Hematopoietic multipotent progenitor cell treated with erythropoietin and hydrocortisone succinate and interleukin-3 and kit ligand, for 8 days (in vitro differentiated cells): ENCODE measurements around the gene RASL11A.
"Not testable (repeated sequence)": the region's sequence is repeated elsewhere in the genome, so short reads cannot be mapped to it uniquely, and the experiment has no call there.

ENCODE experiments used
- DNase-seq: peaks from one replicate; pipeline ENCODE4 v3.0.0-alpha.2; 2015

RASL11A gene

DNA sequence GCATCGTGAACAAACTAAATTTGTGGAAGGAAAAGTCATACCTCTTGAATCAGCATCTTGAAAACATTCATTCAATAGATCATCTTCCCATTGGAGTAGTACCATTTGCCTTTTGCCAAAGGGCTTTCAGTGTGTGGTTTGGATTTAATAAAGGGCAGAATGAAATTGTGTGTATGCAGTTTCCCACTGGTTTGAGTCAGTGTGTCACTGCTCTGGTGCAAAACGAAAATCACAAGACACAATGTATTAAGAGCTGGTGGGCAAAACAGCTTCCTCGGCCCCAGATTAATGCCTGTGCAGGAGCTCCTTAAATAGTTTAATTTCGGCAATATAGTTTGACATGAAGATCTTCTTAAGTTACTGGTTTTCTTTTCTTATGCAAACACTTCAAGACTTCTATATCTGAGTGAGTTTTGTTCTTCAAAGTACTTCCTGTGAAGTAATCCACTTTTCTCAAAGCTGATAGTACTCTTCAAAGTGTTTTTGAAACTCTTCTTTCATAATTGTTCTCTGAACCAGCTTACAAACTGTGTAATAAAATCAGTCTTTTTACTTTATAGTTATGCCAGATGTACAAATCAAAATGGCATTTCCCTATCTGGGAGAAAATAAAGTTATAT is 32.1 kb downstream of the RASL11A start:
- DNase-seq = no peak

DNA sequence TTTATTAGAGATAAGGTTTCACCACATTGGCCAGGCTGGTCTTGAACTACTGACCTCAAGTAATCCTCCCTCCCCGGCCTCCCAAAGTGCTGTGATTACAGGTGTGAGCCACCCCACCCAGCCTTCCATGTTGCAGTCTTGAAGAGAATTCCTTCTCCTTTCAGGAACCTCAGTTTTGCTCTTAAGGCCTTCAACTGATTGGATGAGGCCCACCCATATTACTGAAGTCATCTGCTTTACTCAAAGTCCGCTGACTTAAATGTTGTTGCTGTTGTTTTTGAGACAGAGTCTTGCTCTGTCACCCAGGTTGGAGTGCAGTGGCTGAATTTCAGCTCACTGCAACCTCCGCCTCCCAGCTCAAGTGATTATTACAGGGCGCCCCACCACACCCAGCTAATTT is 33.5 kb downstream of the RASL11A start:
- DNase-seq = no peak

DNA sequence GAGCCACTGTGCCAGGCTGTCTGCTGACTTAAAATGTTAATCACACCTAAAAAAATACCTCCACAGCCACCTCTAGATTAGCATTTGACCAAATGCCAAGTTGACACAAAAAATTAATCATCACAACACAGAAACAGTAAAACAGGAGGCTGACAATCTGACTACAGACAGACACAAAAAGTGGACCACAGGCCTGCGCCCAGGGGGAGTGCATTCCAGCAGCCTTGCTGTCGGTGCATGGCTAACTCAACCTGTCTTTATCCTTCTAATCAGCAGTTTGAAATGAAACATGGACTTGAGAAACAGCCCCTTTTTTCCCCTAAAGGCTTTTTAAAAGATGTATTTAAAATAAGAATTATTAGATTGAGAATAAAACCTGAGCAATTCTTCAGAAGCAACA is 34.0 kb downstream of the RASL11A start:
- DNase-seq = no peak

DNA sequence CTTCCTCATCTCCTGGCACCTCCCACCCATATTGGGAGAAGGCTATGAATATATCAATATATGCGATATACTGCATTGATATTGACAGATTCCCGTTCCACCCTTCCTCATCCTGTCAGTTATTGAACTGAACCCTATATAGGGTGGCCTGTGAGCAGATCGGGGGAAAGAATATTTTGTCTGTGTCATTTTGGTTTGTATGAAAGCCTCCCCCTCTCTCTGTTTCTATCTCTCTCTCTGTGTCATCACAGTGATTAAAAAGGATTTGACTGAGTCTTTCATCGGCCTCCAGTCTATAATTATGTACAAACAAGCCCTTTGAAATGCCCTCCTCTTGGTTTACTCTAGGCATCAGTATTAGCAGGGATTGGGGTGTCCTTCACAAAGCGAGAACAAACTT is 35.7 kb downstream of the RASL11A start:
- no peak for DNase-seq

DNA sequence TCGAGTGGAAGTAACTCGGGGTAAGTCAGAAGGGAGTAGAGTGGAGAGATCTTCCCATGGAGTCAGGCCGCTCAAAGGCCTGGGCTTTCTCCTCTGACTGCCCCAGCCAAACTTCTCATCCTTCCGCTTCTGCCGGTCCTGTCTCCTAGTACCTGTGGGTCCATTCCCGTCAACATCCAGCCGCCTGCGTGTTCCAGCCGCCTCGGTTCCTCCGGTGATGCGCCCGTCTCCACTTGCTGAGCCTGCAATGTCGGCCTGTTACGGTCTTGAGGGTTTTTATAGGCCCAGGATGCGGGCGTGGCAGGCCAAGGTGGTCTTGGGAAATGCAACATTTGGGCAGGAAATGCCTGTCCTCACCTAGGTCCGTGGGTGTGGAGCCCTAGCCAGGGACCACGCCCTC is 38.3 kb downstream of the RASL11A start:
- no peak for DNase-seq

DNA sequence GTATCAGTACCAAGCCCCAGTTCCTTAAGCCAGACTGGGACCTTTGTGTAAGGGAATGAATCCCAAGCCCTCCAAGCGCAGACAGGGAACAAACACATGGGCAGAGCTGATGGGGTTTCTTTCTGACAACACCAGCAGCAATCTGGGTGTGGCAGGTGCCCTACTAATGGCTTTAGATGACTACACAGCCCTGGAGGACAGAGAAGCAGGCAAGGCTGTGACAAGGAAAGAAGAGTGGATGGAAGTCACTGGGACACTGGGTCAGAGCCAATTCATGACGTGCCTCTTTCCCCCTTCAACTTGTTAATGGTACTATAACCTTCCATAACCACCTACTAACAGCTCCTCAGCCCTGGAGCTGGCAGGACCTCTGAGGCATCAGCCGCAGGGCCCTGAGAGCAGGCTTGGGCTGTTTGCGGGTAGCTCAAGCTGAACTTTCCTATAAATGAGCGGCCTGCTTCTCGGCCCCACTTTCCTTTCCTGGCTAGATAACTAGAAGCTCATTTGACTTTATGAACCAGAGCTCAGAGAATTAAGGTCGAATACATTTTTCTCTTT is 38.9 kb downstream of the RASL11A start:
- no peak for DNase-seq

DNA sequence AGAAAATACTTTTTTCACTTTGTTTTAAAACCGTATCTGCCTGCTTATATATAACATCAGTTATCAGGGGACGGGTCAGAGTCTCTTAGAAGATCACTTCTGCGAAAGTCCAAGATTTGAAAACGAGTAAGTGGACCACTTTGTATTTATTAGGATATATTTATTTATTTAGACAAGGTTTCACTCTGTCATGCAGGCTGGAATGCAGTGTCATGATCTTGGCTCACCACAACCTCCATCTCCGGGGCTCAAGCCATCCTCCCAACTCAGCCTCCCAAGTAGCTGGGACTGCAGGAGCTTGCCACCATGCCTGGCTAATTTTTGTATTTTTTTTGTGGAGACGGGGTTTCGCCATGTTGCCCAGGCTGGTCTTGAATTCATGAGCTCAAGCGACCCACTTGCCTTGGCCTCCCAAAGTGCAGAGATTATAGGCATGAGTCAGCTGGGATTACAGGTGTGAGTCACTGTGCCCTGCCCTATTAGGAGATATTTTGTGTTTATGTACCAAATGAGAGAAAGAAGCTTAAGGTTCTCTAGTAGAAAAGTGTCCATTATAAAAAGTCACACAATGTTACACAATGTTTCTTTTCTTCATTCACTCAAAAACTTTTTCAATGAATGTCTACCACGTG is 39.5 kb downstream of the RASL11A start:
- no peak for DNase-seq

DNA sequence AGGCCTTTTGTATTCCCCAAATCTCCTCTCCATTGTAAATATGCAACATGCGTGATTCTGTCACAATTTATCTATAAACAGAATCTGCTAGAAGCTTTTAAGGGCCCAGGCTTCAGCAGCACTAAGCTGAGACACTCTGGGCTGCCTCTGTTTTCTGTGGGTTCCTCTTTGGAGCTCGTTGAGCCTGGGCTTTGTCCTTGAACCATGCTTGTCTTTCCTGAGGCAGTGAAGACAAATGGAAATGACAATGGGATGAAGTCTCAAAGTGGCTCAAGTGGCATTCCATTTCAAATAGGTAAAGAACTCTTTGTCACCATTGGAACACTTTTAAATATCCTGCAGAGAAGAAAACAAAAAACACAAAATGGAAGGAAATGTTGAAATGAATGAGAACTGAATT is 40.3 kb downstream of the RASL11A start:
- no peak for DNase-seq

GRCh38 chr13:27311518-27312210 is 41.0 kb downstream of the RASL11A start:
- no peak for DNase-seq

DNA sequence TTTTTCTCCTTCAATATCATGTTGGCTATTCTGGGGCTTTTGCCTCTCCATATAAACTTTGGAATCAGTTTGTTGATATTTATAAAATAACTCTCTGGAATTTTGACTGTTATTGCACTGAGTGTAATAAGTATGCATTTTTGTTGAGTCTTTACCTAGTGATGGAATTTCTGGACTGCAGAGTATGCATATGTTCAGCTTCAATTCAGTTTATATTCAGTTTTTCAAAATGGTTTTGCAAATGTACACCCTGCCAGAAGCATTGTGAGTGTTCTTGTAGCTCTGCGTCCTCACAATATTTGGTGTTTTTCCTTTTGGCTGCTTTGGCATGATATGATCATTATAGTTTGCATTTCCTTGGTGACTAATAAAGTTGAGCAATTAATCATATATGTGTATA is 43.1 kb downstream of the RASL11A start:
- no peak for DNase-seq

DNA sequence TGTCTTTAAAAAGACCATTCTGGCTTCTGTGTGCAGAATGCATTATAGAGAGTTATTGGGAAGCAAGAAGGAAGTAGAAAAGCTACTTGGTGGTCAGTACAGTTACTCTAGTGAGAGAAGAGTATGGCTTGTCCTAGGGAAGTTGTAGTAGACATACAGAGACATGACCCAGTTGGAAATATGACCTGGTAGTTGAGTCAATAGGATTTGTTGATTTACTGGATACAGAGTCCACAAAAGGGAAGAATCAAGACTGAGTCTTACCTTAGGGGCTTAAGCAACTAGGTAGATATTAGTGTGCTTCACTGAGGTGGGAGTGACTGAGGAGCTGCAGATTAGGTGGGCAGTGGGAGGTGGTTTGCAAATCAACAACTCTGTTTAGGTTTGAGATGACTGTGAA is 48.8 kb downstream of the RASL11A start:
- no peak for DNase-seq

- DNase-seq = peak; percentile 58
Measured at GRCh38 chr13:27321468-27322431, 51.1 kb downstream of the RASL11A start.

DNA sequence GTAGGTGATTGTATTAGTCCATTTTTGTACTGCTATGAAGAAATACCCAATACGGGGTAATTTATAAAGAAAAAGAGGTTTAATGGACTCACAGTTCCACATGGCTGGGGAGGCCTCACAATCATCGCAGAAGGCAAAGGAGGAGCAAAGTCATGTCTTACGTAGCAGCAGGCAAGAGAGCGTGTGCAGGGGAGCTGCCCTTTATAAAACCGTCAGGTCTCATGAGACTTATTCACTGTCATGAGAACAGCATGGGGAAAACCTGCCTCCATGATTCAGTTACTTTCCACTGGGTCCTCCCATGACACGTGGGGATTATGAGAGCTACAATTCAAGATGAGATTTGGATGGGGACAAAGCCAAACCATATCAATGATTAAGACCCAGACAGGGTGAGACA is 51.8 kb downstream of the RASL11A start:
- not testable (repeated sequence) for DNase-seq
